Measurements from ENCODE around the gene SCAF1.

SCAF1 gene

DNA sequence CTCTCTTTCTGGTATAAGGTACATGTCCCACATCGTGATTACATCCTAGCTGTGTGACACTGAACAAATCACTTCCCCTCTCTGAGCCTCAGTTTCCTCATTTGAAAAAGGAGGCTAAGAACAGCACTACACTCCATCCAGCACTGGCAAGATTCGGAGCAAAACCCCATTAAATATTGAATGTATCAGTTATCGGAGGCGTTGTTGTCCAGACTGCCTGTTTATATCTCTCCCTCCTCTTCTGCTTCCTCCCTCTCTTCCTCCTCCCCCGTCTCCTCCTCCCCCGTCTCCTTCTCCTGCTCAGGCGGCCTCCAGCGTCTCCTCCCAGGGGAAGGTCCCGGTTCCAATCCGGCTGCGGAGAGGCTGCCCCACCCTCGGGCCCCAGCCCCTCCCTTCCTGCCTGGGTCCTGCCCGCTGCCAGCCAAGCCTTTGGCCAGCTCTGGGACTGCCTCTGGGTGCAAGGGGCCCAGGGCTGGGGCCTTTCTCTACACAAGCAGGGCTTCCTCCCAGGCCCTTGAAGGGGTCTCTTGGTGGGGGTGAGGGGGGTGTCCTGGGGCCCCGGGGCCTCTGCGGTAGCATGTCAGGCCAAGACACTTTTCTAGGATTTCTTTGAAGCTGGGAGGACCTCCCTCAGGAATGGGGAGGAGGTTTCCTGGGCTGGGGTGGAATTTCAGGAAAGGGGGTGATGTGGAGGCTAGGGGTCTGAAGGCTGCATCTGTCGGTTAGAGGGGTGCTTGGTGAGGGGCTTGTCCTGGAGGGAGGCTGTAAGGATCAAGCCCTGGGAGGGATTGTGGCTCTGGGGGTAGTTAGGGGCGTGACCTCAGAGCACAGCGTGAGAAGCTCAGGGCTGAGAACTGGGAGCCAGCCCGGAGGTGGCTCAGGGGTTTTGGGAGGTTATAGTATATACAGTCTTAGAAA is 3.9 kb upstream of the SCAF1 start:
- TF ChIP-seq CTCF (IDR thresholded peaks at IDR 0.05; ENCODE audit: low read depth, low read length, missing control alignments): no peak
- DNase-seq (ENCODE audit: low read depth): no peak
- H3K4me3 ChIP-seq (ENCODE audit: low read depth, low read length): peak overlapping the region; percentile 69
- in situ Hi-C loops (cut with HindIII; ENCODE audit: low sequenced_read_pairs): no loop called here

GRCh38 chr19:49639401-49640112 is 2.5 kb upstream of the SCAF1 start:
- no peak for DNase-seq (ENCODE audit: low read depth)
- H3K4me3 ChIP-seq (ENCODE audit: low read depth, low read length): peak overlapping the region; percentile 69
- in situ Hi-C loops (cut with HindIII; ENCODE audit: low sequenced_read_pairs): loop anchor here (10.0 kb wide), 1 partner anchor 125 kb away; the partner anchor contains the start of gene FCGRT
- no peak for TF ChIP-seq CTCF (IDR thresholded peaks at IDR 0.05; ENCODE audit: low read depth, low read length, missing control alignments)

GRCh38 chr19:49640113-49640898 is 1.7 kb upstream of the SCAF1 start, which contains the start of gene RRAS:
RRAS (minus strand) TSS chr19:49640143; CDS start chr19:49640098, 45 bp downstream.
- DNase-seq (ENCODE audit: low read depth): peak; percentile 99
- in situ Hi-C loops (cut with HindIII; ENCODE audit: low sequenced_read_pairs): loop anchor here (10.0 kb wide), 1 partner anchor 126 kb away; the partner anchor contains the start of gene FCGRT
- TF ChIP-seq CTCF (IDR thresholded peaks at IDR 0.05; ENCODE audit: low read depth, low read length, missing control alignments): no peak
- H3K4me3 ChIP-seq (ENCODE audit: low read depth, low read length): peak within 1 kb of the TSS; percentile 69

GRCh38 chr19:49642492-49643035 is 555 bp downstream of the SCAF1 start:
- no peak for TF ChIP-seq CTCF (IDR thresholded peaks at IDR 0.05; ENCODE audit: low read depth, low read length, missing control alignments)
- no peak for DNase-seq (ENCODE audit: low read depth)
- H3K4me3 ChIP-seq (ENCODE audit: low read depth, low read length): peak overlapping the region; percentile 100
- in situ Hi-C loops (cut with HindIII; ENCODE audit: low sequenced_read_pairs): loop anchor here (10.0 kb wide), 1 partner anchor 128 kb away; the partner anchor contains the start of gene FCGRT

DNA sequence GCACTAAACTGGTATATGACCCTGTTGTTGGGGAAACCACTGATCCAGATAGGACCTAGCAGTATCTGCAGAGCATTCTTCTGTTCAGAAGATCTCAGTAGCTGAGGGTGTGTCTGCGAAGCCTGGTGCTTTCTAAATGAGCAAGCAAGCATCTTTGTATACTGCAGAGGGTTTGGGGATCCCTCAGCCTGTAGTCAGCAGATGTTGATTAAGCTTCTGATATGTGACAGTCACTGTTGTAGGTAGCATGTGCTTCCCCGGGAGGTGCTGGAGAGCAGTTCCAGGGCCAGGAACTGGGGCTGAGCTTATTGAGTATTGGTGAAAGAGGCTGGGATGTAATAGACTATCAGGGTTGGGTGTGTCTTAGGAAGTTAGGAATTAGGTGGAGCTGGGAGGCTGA is 1.5 kb downstream of the SCAF1 start:
- in situ Hi-C loops (cut with HindIII; ENCODE audit: low sequenced_read_pairs): loop anchor here (10.0 kb wide), 1 partner anchor 129 kb away; the partner anchor contains the start of gene FCGRT
- peak overlapping the region; percentile 100 for H3K4me3 ChIP-seq (ENCODE audit: low read depth, low read length)
- no peak for DNase-seq (ENCODE audit: low read depth)
- TF ChIP-seq CTCF (IDR thresholded peaks at IDR 0.05; ENCODE audit: low read depth, low read length, missing control alignments): no peak

Measured in astrocyte of the cerebellum (primary cell).